ENCODE measurements around the gene NRG3.

GRCh38 chr10:82934947-82935346, 1060.0 kb downstream of the NRG3 start:
- TF ChIP-seq POLR2A (IDR thresholded peaks at IDR 0.05) (no peak), EP300 (IDR thresholded peaks at IDR 0.05) (no peak)
- TF ChIP-seq, protein P1, sequence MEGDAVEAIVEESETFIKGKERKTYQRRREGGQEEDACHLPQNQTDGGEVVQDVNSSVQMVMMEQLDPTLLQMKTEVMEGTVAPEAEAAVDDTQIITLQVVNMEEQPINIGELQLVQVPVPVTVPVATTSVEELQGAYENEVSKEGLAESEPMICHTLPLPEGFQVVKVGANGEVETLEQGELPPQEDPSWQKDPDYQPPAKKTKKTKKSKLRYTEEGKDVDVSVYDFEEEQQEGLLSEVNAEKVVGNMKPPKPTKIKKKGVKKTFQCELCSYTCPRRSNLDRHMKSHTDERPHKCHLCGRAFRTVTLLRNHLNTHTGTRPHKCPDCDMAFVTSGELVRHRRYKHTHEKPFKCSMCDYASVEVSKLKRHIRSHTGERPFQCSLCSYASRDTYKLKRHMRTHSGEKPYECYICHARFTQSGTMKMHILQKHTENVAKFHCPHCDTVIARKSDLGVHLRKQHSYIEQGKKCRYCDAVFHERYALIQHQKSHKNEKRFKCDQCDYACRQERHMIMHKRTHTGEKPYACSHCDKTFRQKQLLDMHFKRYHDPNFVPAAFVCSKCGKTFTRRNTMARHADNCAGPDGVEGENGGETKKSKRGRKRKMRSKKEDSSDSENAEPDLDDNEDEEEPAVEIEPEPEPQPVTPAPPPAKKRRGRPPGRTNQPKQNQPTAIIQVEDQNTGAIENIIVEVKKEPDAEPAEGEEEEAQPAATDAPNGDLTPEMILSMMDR (IDR thresholded peaks at IDR 0.05) = no peak

Measured in tibial nerve (tissue), 4 donors.